ENCODE data around the gene TSPAN3.

The TSPAN3 gene

GRCh38 chr15:77021088-77021481, 49.8 kb downstream of the TSPAN3 start:
- TF ChIP-seq RAD21 (IDR thresholded peaks at IDR 0.05; ENCODE audit: low read depth): no peak
- no peak for TF ChIP-seq CEBPB (IDR thresholded peaks at IDR 0.05)
- TF ChIP-seq ZBTB7A (IDR thresholded peaks at IDR 0.05; ENCODE audit: low read depth): no peak
- no peak for TF ChIP-seq EP300 (IDR thresholded peaks at IDR 0.05; ENCODE audit: borderline replicate concordance)
- TF ChIP-seq MAX (IDR thresholded peaks at IDR 0.05): no peak
- no peak for TF ChIP-seq YY1 (IDR thresholded peaks at IDR 0.05; ENCODE audit: low read depth)
- TF ChIP-seq FOXM1 (IDR thresholded peaks at IDR 0.05; ENCODE audit: borderline replicate concordance, low read depth): no peak
- no peak for TF ChIP-seq REST (IDR thresholded peaks at IDR 0.05; ENCODE audit: low read depth)
- no peak for TF ChIP-seq CREB1 (IDR thresholded peaks at IDR 0.05; ENCODE audit: low read depth)
- no peak for TF ChIP-seq EGR1 (IDR thresholded peaks at IDR 0.05)
- no peak for TF ChIP-seq TCF12 (IDR thresholded peaks at IDR 0.05; ENCODE audit: low read depth)
- TF ChIP-seq USF1 (IDR thresholded peaks at IDR 0.05): no peak
- TF ChIP-seq TEAD4 (IDR thresholded peaks at IDR 0.05): no peak
- no peak for TF ChIP-seq NFIC (IDR thresholded peaks at IDR 0.05)
- no peak for TF ChIP-seq TAF1 (IDR thresholded peaks at IDR 0.05; ENCODE audit: low read depth)

- no peak for TF ChIP-seq FOXM1 (IDR thresholded peaks at IDR 0.05; ENCODE audit: borderline replicate concordance, low read depth)
- no peak for TF ChIP-seq RAD21 (IDR thresholded peaks at IDR 0.05; ENCODE audit: low read depth)
- TF ChIP-seq ZBTB7A (IDR thresholded peaks at IDR 0.05; ENCODE audit: low read depth): no peak
- TF ChIP-seq CEBPB (IDR thresholded peaks at IDR 0.05): no peak
- TF ChIP-seq TCF12 (IDR thresholded peaks at IDR 0.05; ENCODE audit: low read depth): no peak
- no peak for TF ChIP-seq EGR1 (IDR thresholded peaks at IDR 0.05)
- TF ChIP-seq YY1 (IDR thresholded peaks at IDR 0.05; ENCODE audit: low read depth): no peak
These were observed 50.4 kb downstream of the TSPAN3 start for GRCh38 chr15:77020348-77021087.

- TF ChIP-seq TEAD4 (IDR thresholded peaks at IDR 0.05): no peak
- no peak for TF ChIP-seq TAF1 (IDR thresholded peaks at IDR 0.05; ENCODE audit: low read depth)
- TF ChIP-seq EP300 (IDR thresholded peaks at IDR 0.05; ENCODE audit: borderline replicate concordance): no peak
- no peak for TF ChIP-seq ZBTB7A (IDR thresholded peaks at IDR 0.05; ENCODE audit: low read depth)
- TF ChIP-seq EGR1 (IDR thresholded peaks at IDR 0.05): no peak
- no peak for TF ChIP-seq YY1 (IDR thresholded peaks at IDR 0.05; ENCODE audit: low read depth)
- no peak for TF ChIP-seq CREB1 (IDR thresholded peaks at IDR 0.05; ENCODE audit: low read depth)
- no peak for TF ChIP-seq MAX (IDR thresholded peaks at IDR 0.05)
- no peak for TF ChIP-seq CEBPB (IDR thresholded peaks at IDR 0.05)
- no peak for TF ChIP-seq REST (IDR thresholded peaks at IDR 0.05; ENCODE audit: low read depth)
- no peak for TF ChIP-seq RAD21 (IDR thresholded peaks at IDR 0.05; ENCODE audit: low read depth)
- TF ChIP-seq TCF12 (IDR thresholded peaks at IDR 0.05; ENCODE audit: low read depth): no peak
- no peak for TF ChIP-seq NFIC (IDR thresholded peaks at IDR 0.05)
- TF ChIP-seq FOXM1 (IDR thresholded peaks at IDR 0.05; ENCODE audit: borderline replicate concordance, low read depth): no peak
- TF ChIP-seq USF1 (IDR thresholded peaks at IDR 0.05): no peak
These were observed 51.2 kb downstream of the TSPAN3 start for GRCh38 chr15:77019521-77020331.

GRCh38 chr15:77018796-77019505, 52.0 kb downstream of the TSPAN3 start:
- TF ChIP-seq TCF12 (IDR thresholded peaks at IDR 0.05; ENCODE audit: low read depth): no peak
- no peak for TF ChIP-seq NFIC (IDR thresholded peaks at IDR 0.05)
- TF ChIP-seq CEBPB (IDR thresholded peaks at IDR 0.05): no peak
- no peak for TF ChIP-seq EGR1 (IDR thresholded peaks at IDR 0.05)
- no peak for TF ChIP-seq TAF1 (IDR thresholded peaks at IDR 0.05; ENCODE audit: low read depth)
- no peak for TF ChIP-seq ZBTB7A (IDR thresholded peaks at IDR 0.05; ENCODE audit: low read depth)
- TF ChIP-seq EP300 (IDR thresholded peaks at IDR 0.05; ENCODE audit: borderline replicate concordance): no peak
